HepG2 (cell line): ENCODE measurements around the gene HIPK2. TPM values are rescaled to one million over a fixed set of nuclear protein-coding genes. Genes with fewer than 3 reads are reported as not detected.
A peak's percentile ranks its signal among the peaks of the same experiment; 100 is the strongest.

Source experiments
- ESRRA ChIP-seq: sonication (generic); formaldehyde crosslinking; IDR thresholded peaks from 2 replicates; pipeline ENCODE4 v1.5.1; 2020; ENCODE audit warnings: mild to moderate bottlenecking, low read depth, missing genetic modification reagents
- GABPB1 ChIP-seq: IDR thresholded peaks from 2 replicates; pipeline ENCODE4 v1.6.1; 2016; ENCODE audit warnings: mild to moderate bottlenecking, missing genetic modification reagents, moderate library complexity, missing compliant biosample characterization
- HMG20A ChIP-seq: IDR thresholded peaks from 2 replicates; pipeline ENCODE4 v1.6.1; 2016; ENCODE audit warnings: borderline replicate concordance
- HNRNPL ChIP-seq: fragments of 200-400 bp; formaldehyde crosslinking; IDR thresholded peaks from 2 replicates; pipeline ENCODE4 v1.6.1; 2017; ENCODE audit warnings: mild to moderate bottlenecking, low read depth, low read length
- JUND ChIP-seq: sonication (generic); formaldehyde crosslinking; IDR thresholded peaks from 2 replicates; pipeline ENCODE4 v1.8.0; 2022; ENCODE audit warnings: mild to moderate bottlenecking, missing genetic modification reagents
- KDM4B ChIP-seq: sonication (generic); formaldehyde crosslinking; IDR thresholded peaks from 2 replicates; pipeline ENCODE4 v1.4.0; 2020; ENCODE audit warnings: missing genetic modification reagents
- MTA3 ChIP-seq: sonication (generic); formaldehyde crosslinking; IDR thresholded peaks from 2 replicates; pipeline ENCODE4 v1.4.0; 2020; ENCODE audit warnings: missing genetic modification reagents
- NR2F2 ChIP-seq: IDR thresholded peaks from 2 replicates; pipeline ENCODE4 v1.6.1; 2012; ENCODE audit warnings: low read depth, inconsistent platforms, borderline replicate concordance
- SMC3 ChIP-seq: IDR thresholded peaks from 2 replicates; pipeline ENCODE4 v1.6.1; 2011; ENCODE audit warnings: low read length, improper control_type of control experiment
- SP5 ChIP-seq: IDR thresholded peaks from 2 replicates; pipeline ENCODE4 v1.6.1; 2016; ENCODE audit warnings: low read depth, borderline replicate concordance
- ZBTB40 ChIP-seq, 2 experiments: fragments of 450-650 bp in 1 of 2; sonication (generic) in 1 of 2; formaldehyde crosslinking in 1 of 2; IDR thresholded peaks; 2 replicates each; pipeline versions ENCODE4 v1.6.1 to v1.8.0; 2016 to 2022; ENCODE audit warnings: antibody characterized with exemption in 1 of 2, mild to moderate bottlenecking in 1 of 2, missing genetic modification reagents in 1 of 2
- ZFP36L2 ChIP-seq: sonication (generic); formaldehyde crosslinking; IDR thresholded peaks from 2 replicates; pipeline ENCODE4 v1.4.0; 2020; ENCODE audit warnings: missing genetic modification reagents
- ZNF12 ChIP-seq: sonication (generic); formaldehyde crosslinking; IDR thresholded peaks from 2 replicates; pipeline ENCODE4 v1.5.0; 2020; ENCODE audit warnings: missing genetic modification reagents
- ZNF24 ChIP-seq: fragments of 450-650 bp; IDR thresholded peaks from 2 replicates; pipeline ENCODE4 v1.6.1; 2017; ENCODE audit warnings: antibody characterized with exemption, mild to moderate bottlenecking
- ZNF616 ChIP-seq: sonication (generic); formaldehyde crosslinking; IDR thresholded peaks from 2 replicates; pipeline ENCODE4 v1.5.0; 2020; ENCODE audit warnings: low read depth, mild to moderate bottlenecking, missing genetic modification reagents
- ZNF644 ChIP-seq: IDR thresholded peaks from 2 replicates; pipeline ENCODE4 v1.6.1; 2016; ENCODE audit warnings: low read depth
- ZNF746 ChIP-seq: sonication (generic); formaldehyde crosslinking; IDR thresholded peaks from 2 replicates; pipeline ENCODE4 v1.8.0; 2022; ENCODE audit warnings: mild to moderate bottlenecking, missing genetic modification reagents
- ZSCAN22 ChIP-seq: sonication (generic); formaldehyde crosslinking; IDR thresholded peaks from 2 replicates; pipeline ENCODE4 v1.4.0; 2020; ENCODE audit warnings: mild to moderate bottlenecking, missing genetic modification reagents
- polyA plus RNA-seq, 8 experiments: library from polyadenylated mRNA; depleted of rRNA in 3 of 8; stranded (reverse) in 7 of 8; unstranded in 1 of 8; fragments of >200 nt; fragmentation: Illumina TruSeq in 4 of 8; extraction: Trizol in 4 of 8; gene quantifications; 2 replicates each; pipeline versions ENCODE4 v1.2.1 to v1.2.3, GENCODE V29; 2011 to 2016; ENCODE audit warnings: low read depth in 4 of 8, missing spikeins in 1 of 8, mixed read lengths in 1 of 8; ENCODE audit not compliant: insufficient read depth in 1 of 8
- total RNA-seq, 5 experiments: library from RNA; depleted of rRNA; stranded (reverse); fragments of >200 nt; fragmentation: Illumina TruSeq; extraction: Trizol; gene quantifications; 2 replicates each; pipeline ENCODE4 v1.2.3, GENCODE V29; 2016; ENCODE audit warnings: low read depth in 1 of 5
- TF ChIP-seq, protein P1 (sequence below): sonication (generic); formaldehyde crosslinking; IDR thresholded peaks from 2 replicates; pipeline ENCODE4 v1.4.0; 2020; ENCODE audit warnings: missing genetic modification reagents; ENCODE audit errors: not compliant biosample characterization
- TF ChIP-seq, protein P2 (sequence below): sonication (generic); formaldehyde crosslinking; IDR thresholded peaks from 2 replicates; pipeline ENCODE4 v1.4.0; 2020; ENCODE audit warnings: missing genetic modification reagents, borderline replicate concordance

Gene HIPK2
- total and polyA plus RNA-seq, 2 of the 13 experiments (the other 11 are each of a cell fraction or from before 2014, with no cell fraction given), result 14.4 to 20.2 TPM

- no peak for TF ChIP-seq ZBTB40 (IDR thresholded peaks at IDR 0.05)
- no peak for TF ChIP-seq ZBTB40 (CRISPR knock-in tag; IDR thresholded peaks at IDR 0.05)
- TF ChIP-seq, protein P1, sequence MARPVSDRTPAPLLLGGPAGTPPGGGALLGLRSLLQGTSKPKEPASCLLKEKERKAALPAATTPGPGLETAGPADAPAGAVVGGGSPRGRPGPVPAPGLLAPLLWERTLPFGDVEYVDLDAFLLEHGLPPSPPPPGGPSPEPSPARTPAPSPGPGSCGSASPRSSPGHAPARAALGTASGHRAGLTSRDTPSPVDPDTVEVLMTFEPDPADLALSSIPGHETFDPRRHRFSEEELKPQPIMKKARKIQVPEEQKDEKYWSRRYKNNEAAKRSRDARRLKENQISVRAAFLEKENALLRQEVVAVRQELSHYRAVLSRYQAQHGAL, result no peak
- TF ChIP-seq ZNF746, result no peak
- TF ChIP-seq ZNF12 (CRISPR knock-in tag), result no peak
- TF ChIP-seq, protein P2, sequence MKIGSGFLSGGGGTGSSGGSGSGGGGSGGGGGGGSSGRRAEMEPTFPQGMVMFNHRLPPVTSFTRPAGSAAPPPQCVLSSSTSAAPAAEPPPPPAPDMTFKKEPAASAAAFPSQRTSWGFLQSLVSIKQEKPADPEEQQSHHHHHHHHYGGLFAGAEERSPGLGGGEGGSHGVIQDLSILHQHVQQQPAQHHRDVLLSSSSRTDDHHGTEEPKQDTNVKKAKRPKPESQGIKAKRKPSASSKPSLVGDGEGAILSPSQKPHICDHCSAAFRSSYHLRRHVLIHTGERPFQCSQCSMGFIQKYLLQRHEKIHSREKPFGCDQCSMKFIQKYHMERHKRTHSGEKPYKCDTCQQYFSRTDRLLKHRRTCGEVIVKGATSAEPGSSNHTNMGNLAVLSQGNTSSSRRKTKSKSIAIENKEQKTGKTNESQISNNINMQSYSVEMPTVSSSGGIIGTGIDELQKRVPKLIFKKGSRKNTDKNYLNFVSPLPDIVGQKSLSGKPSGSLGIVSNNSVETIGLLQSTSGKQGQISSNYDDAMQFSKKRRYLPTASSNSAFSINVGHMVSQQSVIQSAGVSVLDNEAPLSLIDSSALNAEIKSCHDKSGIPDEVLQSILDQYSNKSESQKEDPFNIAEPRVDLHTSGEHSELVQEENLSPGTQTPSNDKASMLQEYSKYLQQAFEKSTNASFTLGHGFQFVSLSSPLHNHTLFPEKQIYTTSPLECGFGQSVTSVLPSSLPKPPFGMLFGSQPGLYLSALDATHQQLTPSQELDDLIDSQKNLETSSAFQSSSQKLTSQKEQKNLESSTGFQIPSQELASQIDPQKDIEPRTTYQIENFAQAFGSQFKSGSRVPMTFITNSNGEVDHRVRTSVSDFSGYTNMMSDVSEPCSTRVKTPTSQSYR (CRISPR knock-in tag), result no peak
- TF ChIP-seq GABPB1 (CRISPR knock-in tag), result no peak
- TF ChIP-seq HMG20A (CRISPR knock-in tag), result 0 out of 2 replicates have a peak, but pooled peaks have one; percentile 39
- no peak for TF ChIP-seq ZNF616 (CRISPR knock-in tag)
- TF ChIP-seq NR2F2, result peak; percentile 74; the same call in 1 of the 2 replicates
- TF ChIP-seq ZNF24, result no peak
- TF ChIP-seq HNRNPL, result no peak
- TF ChIP-seq ESRRA (CRISPR knock-in tag), result no peak
- TF ChIP-seq ZNF644 (CRISPR knock-in tag), result no peak
- peak; percentile 39; the same call in 1 of the 2 replicates for TF ChIP-seq SP5
- TF ChIP-seq JUND (CRISPR knock-in tag), result no peak
- no peak for TF ChIP-seq ZSCAN22 (CRISPR knock-in tag)
- no peak for TF ChIP-seq MTA3 (CRISPR knock-in tag)
- TF ChIP-seq SMC3, result no peak
- 0 out of 2 replicates have a peak, but pooled peaks have one; percentile 19 for TF ChIP-seq KDM4B (CRISPR knock-in tag)
- TF ChIP-seq ZFP36L2 (CRISPR knock-in tag), result no peak
These were observed 32.1 kb downstream of the HIPK2 start (continued) for GRCh38 chr7:139745678-139746143.
